Prostate gland (tissue), 2 donors: ENCODE data around the gene GPR162. TPM values are rescaled to one million over a fixed set of nuclear protein-coding genes. Genes with fewer than 3 reads are reported as not detected.

Experiments used
- DNase-seq: peaks from one replicate; pipeline ENCODE4 v3.0.0-alpha.2; 2019; ENCODE audit warnings: low spot score
- H3K27ac ChIP-seq, 2 donors: fragments of 200-600 bp; sonication (generic); 2 replicates each; pipeline ENCODE4 v1.5.1; 2017 to 2019
- H3K27me3 ChIP-seq: fragments of 200-600 bp; sonication (generic); replicated peaks from 2 replicates; pipeline ENCODE4 v1.5.1; 2019; ENCODE audit not compliant: insufficient read depth
- H3K36me3 ChIP-seq, 2 donors: fragments of 200-600 bp; sonication (generic); 1 replicate in 1 of 2; 2 replicates in 1 of 2; pipeline versions ENCODE4 v1.5.1 to v1.8.1; 2017 to 2019
- H3K4me1 ChIP-seq: fragments of 200-600 bp; sonication (generic); replicated peaks from 2 replicates; pipeline ENCODE4 v1.5.1; 2019
- H3K4me3 ChIP-seq, 2 donors: fragments of 200-600 bp; sonication (generic); 2 replicates each; pipeline ENCODE4 v1.5.1; 2017 to 2019
- H3K9me3 ChIP-seq: fragments of 200-600 bp; sonication (generic); 2 replicates; pipeline ENCODE4 v1.5.1; 2017
- CTCF ChIP-seq, 4 experiments: fragments of 200-600 bp in 2 of 4; fragments of 450-650 bp in 2 of 4; sonication (generic) in 2 of 4; IDR thresholded peaks; 1 replicate in 3 of 4; 2 replicates in 1 of 4; pipeline ENCODE4 v1.5.1; 2016 to 2019; ENCODE audit warnings: antibody characterized with exemption in 4 of 4, mild to moderate bottlenecking in 2 of 4, moderate library complexity in 2 of 4
- POLR2A ChIP-seq: fragments of 450-650 bp; IDR thresholded peaks from one replicate; pipeline ENCODE4 v1.6.1; 2016; ENCODE audit warnings: antibody characterized with exemption, mild to moderate bottlenecking
- POLR2AphosphoS5 ChIP-seq: sonication (generic); formaldehyde crosslinking; IDR thresholded peaks from one replicate; pipeline ENCODE4 v1.6.1; 2017; ENCODE audit warnings: antibody characterized with exemption
- WGBS: methylation state at CpG from one replicate; pipeline ENCODE4 v1.1.5; 2018; 5-methylcytosine and 5-hydroxymethylcytosine counted together
- intact Hi-C: fragments of 100-400 bp; cut with DNase I; formaldehyde crosslinking; loops from one replicate; pipeline ENCODE4 v1.14.2; 2022
- total RNA-seq, 2 donors: library from RNA; depleted of rRNA; stranded (reverse); fragments of >200 nt; gene quantifications; one replicate each; pipeline ENCODE4 v1.1.0, GENCODE V29; 2016

The GPR162 gene
- total RNA-seq, 2 donors from 2014 or later = 4.3 to 4.4 TPM

GRCh38 chr12:6826125-6826733 lies 4.6 kb downstream of the GPR162 start:
- 77% methylated on average over 17 of the region's 17 CpGs for whole genome bisulfite sequencing
- H3K36me3 ChIP-seq = no peaks in the 10 kb centered on the region
- no peak for DNase-seq

GRCh38 chr12:6826734-6827436 lies 5.3 kb downstream of the GPR162 start:
- no peak for TF ChIP-seq POLR2AphosphoS5
- no peak for TF ChIP-seq POLR2A
- TF ChIP-seq CTCF (IDR thresholded peaks at IDR 0.05) = no peak
- Histone ChIP-seq H3K9me3 (no peaks in the 10 kb centered on the region), H3K27ac (peak overlapping the region; percentile 8 to 53), H3K4me1 (no peaks in the 10 kb centered on the region), H3K4me3 (no peak overlapping the region), H3K36me3 (no peaks in the 10 kb centered on the region), H3K27me3 (no peaks in the 10 kb centered on the region)
- WGBS = 69% methylated on average over 22 of the region's 22 CpGs
- intact Hi-C loops = loop anchor here (5.0 kb wide), 3 partner anchors 60 to 210 kb away; partner anchors contain the start of genes MLF2 and PTMS
- no peak for DNase-seq

More at GRCh38 chr12:6826125-6826733, 4.6 kb downstream of the GPR162 start:
- no peaks in the 10 kb centered on the region for H3K9me3 ChIP-seq
- H3K4me3 ChIP-seq = no peak overlapping the region
- no peak for TF ChIP-seq POLR2AphosphoS5
- TF ChIP-seq CTCF (IDR thresholded peaks at IDR 0.05) = no peak
- no peak for TF ChIP-seq POLR2A
- intact Hi-C loops = loop anchor here (5.0 kb wide), 3 partner anchors 59 to 209 kb away; partner anchors contain the start of genes MLF2 and PTMS
- H3K27ac ChIP-seq = no peak overlapping the region
- H3K27me3 ChIP-seq = no peaks in the 10 kb centered on the region
- H3K4me1 ChIP-seq = no peaks in the 10 kb centered on the region

- intact Hi-C loops = loop anchor here (5.0 kb wide), 3 partner anchors 60 to 210 kb away; partner anchors contain the start of genes MLF2 and PTMS
- Histone ChIP-seq H3K4me3 (peak overlapping the region in 1 of 2 donors; percentile 4), H3K27ac (peak overlapping the region; percentile 8 to 53), H3K36me3 (no peaks in the 10 kb centered on the region), H3K4me1 (no peaks in the 10 kb centered on the region), H3K9me3 (no peaks in the 10 kb centered on the region), H3K27me3 (no peaks in the 10 kb centered on the region)
- TF ChIP-seq POLR2AphosphoS5 (peak; percentile 74), CTCF (IDR thresholded peaks at IDR 0.05) (no peak)
- WGBS = 7% methylated on average over 8 of the region's 8 CpGs
- DNase-seq = peak; percentile 83
Measured at GRCh38 chr12:6827437-6827911, 5.9 kb downstream of the GPR162 start.

DNA sequence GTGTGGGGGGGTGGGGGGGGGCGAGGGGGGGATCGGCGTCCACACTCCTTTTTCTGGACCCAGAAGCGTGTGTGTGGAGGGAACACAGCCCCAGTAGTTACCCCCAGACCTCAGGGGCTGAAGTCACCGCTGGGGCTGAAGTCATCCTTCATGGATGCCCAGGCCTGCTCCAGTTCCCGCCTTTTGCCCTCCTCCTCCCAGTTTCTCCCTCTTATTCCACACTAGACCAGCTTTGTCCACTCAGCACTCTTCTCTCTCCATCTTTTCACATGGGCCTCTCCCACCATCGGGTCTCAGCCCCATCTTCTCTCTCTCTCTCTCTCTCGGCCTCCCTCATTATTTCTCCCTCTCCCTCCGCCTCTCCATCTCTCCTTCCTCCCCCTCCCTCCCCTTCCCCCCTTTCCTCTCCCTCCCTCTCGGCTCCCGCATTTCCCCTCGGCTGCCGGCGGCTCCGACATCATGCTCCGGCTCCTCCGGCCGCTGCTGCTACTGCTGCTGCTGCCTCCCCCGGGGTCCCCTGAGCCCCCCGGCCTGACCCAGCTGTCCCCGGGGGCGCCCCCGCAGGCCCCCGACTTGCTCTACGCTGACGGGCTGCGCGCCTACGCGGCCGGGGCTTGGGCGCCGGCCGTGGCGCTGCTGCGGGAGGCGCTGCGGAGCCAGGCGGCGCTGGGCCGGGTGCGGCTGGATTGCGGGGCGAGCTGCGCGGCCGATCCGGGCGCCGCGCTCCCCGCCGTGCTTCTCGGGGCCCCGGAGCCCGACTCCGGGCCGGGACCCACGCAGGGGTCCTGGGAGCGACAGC lies 6.6 kb downstream of the GPR162 start, which contains the start of gene P3H3:
Gene P3H3 (plus strand): TSS at position 426 of the 799 bp plus-strand sequence. CDS start 34 bp downstream, at position 460.
- intact Hi-C loops = loop anchor here (5.0 kb wide), 3 partner anchors 61 to 211 kb away; partner anchors contain the start of genes MLF2 and PTMS
- WGBS = under 1% methylated on average over 48 of the region's 60 CpGs
- H3K4me3 ChIP-seq = peak within 1 kb of the TSS; percentile 66 to 75
- peak in 2 of 4 experiments; percentile 7 to 20 for TF ChIP-seq CTCF (IDR thresholded peaks at IDR 0.05)
- no peak for TF ChIP-seq POLR2A
- TF ChIP-seq POLR2AphosphoS5 = no peak
- no peaks in the 10 kb centered on the region for H3K4me1 ChIP-seq
- peak; percentile 33 for DNase-seq
- no peaks in the 10 kb centered on the region for H3K36me3 ChIP-seq
- no peaks in the 10 kb centered on the region for H3K27me3 ChIP-seq
- peak within 1 kb of the TSS; percentile 85 for H3K27ac ChIP-seq
- H3K9me3 ChIP-seq = no peaks in the 10 kb centered on the region
